Glomerular visceral epithelial cell (primary cell): ENCODE data around the gene FGGY.

Source experiments
- DNase-seq: peaks from one replicate; pipeline ENCODE4 v3.0.0-alpha.2; 2016; ENCODE audit errors: extremely low spot score

Gene FGGY

GRCh38 chr1:59414406-59415133 is 117.7 kb downstream of the FGGY start:
- DNase-seq: peak; percentile 64

- DNase-seq: no peak
Observed at GRCh38 chr1:59415286-59415850, 118.5 kb downstream of the FGGY start.

DNA sequence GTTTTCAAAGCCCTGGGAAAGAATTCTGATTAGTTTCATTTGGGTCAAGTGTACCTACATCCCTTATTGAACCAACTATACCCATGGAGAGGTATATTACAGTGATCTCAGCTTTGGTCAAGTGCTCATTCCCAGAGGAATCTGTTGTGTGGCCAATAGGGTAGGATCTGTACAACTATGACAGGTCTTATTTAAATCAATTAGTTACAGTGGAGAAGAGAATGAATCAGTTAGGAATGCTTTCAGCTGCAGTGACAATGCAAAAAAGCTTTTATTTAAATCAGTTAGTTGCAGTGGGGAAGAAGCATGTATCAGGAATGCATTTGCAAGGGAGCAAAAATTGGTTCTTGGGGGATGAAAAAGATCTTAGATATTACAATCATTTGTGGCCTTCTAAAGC is 119.0 kb downstream of the FGGY start:
- DNase-seq: no peak

DNA sequence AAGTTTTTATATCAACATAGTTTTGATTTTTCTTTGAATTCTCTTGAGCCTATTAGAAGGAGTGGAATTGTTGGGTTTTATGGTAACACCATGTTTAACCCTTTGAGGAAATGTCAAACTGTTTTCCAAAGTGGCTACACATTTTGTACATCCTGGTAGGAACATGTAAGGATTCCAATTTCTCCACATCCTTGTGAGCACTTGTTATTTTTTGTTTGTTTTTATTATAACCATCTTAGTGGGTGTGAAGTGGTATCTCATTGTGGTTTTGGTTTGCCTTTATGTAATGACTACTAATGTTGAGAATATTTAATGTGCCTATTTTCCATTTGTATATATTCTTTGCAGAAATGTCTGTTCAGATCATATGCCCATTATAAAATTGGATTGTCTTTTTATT is 120.5 kb downstream of the FGGY start:
- no peak for DNase-seq

DNA sequence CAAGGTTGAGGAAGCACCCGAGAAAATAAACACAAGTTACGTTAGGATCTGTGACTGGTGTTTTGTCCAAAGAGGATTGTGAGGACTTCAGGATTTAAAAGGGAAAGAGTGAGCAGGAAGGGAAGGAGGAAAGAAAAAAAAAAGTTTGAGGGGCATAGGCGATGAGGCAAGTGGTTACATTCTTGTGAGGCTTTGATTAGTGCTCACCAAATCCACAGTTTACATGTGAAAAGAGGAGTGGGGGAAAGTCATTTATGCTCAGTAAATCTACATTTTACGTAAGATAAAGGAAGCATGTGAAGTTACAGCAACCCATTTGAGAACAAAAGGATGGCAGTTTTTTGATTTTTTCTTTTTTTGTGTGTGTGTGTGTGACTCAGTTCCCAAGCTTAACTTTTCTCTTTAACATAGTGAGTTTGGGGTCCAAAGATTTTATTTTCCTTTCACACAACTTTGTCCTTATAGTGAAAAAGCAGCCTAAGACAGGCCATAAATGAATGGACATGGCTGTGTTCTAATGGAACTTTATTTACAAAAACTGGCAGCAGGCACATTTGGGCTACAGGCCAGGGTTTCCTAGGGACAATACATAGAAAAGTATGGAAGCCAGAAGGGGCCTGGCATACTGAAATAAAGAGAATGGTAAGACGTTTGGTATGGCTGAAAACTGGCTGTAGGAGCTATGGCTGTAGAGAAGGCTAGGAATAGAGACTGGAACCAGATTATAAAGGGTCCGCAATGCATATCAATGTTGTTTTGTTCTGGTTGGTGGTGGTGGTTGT is 121.7 kb downstream of the FGGY start:
- no peak for DNase-seq

DNA sequence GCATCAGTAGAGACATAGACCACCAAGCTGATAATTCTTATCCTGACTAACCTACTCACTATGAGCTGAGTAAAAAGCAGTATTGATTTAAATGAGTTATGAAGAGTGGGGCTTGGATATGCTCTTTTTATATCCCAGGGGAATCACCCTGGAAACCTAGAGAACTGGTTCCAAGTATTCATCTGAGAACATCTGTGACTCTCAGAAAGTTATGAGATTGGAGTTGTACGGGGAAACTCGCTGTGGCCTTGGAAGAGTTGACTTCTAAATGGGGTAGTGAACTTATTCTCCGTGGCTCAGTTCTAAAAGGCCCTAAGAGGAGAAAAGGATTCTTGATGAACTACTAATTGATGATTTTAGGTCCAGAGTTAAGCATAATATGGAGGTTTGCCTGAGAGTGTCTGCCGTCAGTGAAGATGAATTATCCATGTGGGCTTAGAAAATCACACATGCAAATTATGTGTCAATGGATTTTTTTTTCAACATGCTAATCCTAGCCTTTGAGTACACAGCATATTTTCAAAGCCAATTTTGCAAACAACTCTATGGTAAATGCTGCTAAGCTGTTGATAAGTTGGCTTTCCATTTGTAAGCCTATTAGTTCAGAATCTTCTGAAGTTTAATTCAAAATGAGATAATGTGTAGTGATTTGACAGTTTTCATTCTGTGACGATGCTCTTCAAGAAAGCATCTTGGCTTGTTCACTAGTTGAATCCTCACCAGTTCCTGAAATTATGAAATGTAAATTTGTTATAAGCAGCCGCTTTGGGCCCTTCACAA is 122.7 kb downstream of the FGGY start:
- no peak for DNase-seq

GRCh38 chr1:59421232-59421920 is 124.5 kb downstream of the FGGY start:
- DNase-seq: no peak

GRCh38 chr1:59422921-59423575 is 126.2 kb downstream of the FGGY start:
- DNase-seq: no peak

- peak; percentile 82 for DNase-seq
Observed at GRCh38 chr1:59427155-59427554, 130.3 kb downstream of the FGGY start.

DNA sequence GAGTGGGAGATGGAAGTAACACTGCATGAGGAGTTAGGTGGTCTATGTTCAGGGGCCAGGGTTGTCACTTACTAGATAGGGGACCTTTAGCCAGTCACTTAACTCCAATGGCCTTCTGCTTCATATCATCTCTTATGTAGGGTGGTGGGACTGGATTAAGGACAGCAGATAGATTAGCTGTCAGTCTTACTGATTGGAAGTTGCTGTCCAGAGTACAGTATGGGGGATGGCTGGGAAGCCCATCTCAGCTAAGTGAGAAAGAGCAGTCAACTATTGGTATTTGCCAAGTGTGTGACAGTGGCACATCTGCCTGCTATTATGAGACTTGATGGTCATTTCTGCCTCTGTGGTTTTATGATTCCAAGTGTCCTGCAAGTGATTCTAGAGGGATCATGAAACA is 130.9 kb downstream of the FGGY start:
- DNase-seq: no peak

DNA sequence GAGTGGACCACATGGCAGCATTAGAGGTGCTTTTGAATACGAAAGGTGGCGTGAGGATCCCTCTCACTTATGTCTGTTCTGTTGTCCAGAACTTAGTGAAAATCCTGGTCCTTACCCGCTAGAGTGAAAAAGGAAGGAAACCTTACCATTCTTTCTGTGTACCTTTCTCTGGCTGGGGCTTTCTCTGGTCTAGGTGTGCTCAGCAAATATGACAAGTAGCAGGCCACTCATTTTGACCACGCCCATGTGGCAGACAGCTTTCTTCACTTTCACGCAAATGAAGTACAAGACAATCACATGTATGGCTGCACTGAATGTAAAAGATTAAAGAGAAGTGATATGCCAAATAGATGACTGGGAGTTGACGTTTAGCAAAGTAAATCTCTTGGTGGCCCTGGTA is 131.9 kb downstream of the FGGY start:
- no peak for DNase-seq

DNA sequence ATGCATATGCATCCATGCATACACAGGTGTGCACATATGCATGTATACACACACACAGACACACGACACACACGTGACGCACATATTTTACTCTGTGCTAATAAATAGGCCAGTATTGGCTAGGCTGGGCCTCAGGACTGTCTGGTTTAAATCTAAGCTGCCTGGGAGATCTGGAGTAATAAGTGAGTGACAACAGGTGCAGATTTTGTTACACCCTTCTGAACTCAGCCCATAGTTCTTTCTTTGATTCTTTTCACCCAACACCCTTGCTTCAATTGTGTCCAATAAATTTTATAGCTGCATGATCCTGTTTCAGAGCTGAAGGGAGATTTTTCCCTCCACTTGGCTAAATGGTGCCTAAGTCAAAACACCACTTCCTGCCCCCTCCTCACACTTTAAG is 132.8 kb downstream of the FGGY start:
- no peak for DNase-seq

DNA sequence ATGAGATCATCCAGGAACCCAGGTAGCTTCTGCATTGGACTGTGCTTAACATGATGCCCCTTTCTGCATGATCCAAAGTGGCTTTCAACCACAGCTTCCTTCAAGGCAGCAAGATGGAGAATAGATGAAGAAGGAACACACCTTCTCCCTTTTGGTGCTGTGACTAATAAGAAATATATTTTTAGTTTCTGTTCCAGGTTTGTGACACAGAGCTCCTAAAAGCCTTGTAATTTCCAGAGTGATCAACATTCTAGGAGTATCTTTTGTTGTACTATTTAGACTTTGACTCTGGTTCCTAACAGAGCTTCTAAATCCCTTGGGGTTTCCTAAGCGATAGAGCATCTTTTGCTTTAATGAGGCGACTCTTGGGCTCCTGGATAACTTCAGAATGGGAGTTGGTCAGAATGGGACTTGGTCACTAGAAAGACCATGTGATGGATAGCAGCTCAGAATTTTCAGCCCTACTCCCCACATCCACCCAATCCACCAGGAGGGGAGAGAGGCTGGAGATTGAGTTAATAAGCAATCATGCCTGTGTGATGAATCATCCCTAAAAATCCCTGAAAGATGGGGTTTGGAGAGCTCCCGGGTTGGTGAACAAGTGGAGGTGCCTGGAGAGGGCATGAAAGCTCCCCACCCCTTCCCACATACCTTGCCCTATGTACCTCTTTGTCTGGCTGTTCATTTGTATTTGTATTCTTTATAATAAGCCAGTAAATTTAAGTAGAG is 134.8 kb downstream of the FGGY start:
- peak; percentile 56 for DNase-seq

- peak; percentile 89 for DNase-seq
Observed at GRCh38 chr1:59432531-59433439, 135.9 kb downstream of the FGGY start.

DNA sequence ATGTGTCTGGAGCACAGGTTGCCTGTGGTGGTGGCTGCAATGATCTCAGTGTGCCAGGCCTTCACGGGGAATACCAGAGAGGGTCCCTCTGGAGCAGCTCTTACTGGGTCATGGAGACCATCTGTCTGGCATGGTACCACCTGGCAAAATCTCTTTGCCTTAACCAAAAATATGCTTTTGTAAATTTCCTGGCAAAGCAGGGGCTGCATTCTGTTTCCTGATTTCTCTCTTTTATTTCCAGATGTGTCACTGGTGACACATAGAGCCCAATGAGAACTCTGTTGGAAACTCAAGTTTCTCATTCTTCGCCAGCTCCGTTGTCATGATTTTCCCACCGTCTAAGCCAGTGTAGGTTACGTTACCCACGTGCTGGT is 136.5 kb downstream of the FGGY start:
- DNase-seq: peak; percentile 18

DNA sequence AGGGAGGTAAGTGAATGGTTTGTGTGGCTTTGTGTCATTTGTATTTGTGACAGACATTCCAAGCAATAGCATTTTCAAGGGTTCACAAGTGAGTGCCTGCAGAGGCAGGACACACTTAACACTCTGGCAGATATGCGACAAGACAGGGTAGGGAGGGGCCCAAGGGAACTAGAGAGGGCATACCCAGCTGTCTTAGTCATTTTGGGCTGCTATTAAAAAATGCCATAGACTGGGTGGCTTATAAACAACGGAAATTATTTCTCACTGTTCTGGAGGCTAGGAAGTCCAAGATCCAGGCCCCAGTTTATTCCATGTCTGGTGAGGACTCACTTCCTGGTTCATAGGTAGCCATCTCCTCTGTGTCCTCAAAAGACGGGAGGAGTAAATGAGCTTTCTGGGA is 137.4 kb downstream of the FGGY start:
- peak; percentile 44 for DNase-seq

DNA sequence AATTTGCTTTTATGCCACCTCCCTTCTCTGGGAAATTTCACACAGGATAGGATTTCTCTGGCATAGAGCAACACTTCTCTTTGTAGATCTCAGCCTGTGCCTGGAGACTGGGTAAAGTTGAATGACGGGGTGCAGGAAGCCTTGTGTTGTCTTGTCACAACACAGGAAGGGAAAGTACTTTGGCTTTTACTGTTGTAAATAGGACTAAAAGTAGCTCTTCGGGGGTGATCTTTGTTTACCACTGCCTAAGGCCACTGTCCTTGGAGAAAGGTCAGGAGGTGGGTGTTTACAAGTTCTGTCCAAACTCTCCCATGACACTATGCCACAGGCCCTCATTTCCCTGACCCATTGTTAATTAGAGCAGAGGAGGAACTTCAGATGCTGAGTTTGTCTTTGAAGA is 139.7 kb downstream of the FGGY start:
- DNase-seq: no peak

DNA sequence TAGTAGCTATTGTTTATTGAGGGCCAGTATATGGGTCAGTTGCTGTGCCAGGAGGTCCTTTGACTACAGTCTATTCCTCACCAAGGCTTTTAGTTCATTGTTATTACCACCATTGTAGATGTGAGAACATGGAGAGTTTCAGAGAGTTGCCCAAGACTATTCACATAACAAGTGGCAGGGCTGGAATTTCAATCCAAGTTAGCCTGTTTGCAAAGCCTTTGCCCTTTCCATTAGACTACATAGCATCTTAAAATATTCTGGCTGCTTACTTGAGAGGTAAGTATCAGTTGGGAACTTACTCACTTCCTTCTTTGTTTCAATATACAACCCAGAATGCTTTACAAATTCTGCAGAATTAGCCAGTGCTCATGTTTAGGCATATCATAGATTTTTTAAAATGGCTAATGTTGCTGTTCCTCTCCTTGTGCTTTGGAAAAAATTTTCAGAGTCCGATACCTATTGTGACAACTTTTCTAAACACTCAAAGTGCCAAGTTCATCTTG is 141.2 kb downstream of the FGGY start:
- DNase-seq: no peak

DNA sequence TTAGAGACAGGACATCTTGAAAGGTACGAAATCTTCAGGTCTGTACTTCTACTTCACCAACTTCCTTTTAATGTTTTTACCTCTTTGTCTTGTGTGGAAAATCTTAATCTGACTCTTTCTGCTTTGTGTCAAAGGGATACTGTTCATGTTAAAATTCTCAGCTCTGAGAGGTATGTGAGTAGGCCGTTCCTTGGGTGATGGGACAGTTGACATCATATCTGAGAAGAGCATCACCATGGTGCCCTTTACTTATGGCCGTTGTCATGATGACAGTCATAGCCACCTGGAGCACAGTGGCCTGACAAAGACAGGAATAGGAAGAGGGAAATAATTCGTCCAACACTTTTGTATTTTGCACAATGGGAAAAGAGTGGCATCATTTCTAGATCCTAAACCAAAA is 145.6 kb downstream of the FGGY start:
- no peak for DNase-seq
